GM11168 (cell line): ENCODE measurements around the gene KLHL1.

ENCODE experiments used
- in situ Hi-C: fragments of 300-500 bp; cut with MboI; formaldehyde crosslinking; loops from one replicate; pipeline ENCODE4 v1.12.0; 2022; ENCODE audit warnings: low sequenced_read_pairs; ENCODE audit not compliant: unreplicated experiment

KLHL1 gene

DNA sequence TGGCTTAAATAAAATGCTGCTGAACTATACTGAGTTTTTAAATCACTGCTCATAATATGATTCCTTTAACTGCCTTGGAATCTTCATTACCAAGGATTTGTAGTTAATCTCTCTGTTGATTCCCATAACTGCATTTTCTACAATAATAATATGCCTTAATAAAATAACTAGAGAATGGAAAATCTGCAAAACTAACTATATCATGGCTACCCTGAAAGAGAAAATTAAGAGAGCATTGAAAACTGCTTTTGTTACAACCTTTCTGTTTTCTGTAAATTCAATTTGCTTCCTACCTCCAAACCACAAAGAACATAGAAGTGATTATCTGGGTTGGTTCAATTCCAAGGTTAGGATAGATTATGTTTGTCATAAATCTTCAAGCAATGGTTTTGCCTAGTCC, 203.5 kb downstream of the KLHL1 start:
- in situ Hi-C loops: no loop called here

DNA sequence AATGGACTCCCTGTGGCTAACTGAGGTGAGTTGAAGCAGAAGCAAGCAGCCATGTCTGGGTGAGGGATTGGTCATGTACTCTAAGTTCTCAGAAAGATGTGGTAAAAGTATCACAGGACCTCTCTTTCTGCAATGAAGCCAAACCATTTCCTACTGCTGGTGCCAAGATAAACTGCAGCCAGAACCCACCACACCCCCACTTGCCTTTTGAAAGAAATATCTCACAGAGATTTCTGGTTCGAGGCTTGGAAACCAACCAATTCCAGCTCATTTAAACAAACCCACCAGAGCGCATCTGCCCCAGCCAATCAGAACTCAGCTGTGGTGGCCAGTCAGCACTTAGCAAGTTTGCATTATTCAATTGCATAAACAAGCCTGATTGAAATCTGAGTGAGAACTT, 205.2 kb downstream of the KLHL1 start:
- in situ Hi-C loops: no loop called here

DNA sequence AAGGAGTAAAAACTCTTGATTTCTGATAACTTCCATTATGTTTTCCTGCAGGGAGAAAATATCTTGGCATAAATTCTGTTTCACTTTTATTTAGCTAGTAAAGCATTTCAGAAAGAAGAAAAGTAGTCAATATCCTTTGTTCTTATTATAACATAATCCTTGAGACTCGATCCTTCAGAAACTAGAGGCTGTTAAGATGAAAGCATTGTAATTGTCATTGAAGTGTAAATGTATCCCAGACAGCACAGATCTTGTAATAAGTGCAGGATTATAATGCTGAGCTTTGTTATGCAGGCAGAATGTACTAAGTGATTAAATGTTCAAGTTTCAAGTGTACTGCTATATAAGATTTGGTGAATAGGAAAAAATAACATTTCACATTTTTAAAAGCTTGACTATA, 225.8 kb downstream of the KLHL1 start:
- in situ Hi-C loops: no loop called here

DNA sequence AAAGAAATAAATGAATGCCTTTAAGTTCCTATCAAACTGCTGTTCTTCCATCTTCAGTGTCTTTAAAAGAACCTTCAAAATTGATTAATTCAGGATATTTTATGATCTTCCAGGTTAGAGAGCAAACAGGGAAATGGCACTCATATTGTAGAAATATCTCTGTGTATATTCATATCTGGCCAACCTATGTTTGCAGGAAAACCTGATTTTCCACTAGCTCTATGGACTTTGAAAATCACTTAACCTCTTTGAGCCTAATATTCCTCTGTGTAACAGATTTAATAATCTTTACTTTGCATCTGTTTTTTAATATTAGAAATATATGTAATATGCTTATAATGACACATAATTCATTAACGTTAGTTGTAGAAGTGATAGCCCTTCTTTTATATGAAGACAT, 228.3 kb downstream of the KLHL1 start:
- in situ Hi-C loops: no loop called here

DNA sequence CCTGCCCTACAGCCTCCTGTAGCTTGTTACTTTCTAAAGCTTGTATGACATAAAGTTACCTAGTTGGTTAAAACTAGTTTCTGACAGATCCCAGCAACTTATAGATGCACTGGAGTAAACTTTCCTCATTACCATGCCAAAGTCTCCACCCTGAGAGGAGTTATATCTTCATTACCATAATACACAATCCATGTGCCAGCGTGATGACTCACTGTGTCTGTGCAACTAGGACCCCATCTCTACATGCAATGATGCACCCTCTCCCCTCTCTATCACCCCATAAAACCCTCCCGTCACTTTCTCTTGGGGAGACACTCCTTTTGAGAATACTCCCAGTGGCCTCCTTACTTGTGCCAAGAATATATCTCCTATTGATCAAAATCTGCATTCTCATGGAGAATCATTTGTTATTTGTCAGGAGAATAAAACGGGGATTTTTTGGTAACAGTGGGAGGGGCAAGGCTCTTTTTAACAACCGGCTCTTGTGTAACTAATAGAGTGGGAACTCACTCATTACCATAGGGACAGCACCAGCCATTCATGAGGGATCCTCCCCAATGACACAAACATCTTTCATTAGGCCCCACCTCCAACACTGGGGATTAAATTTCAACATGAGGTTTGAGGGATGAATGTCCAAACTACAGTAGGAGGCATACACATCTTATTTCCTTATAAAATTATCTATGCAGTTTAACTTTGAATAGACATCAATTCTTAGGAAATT, 235.8 kb downstream of the KLHL1 start:
- in situ Hi-C loops: loop anchor here (25.0 kb wide), 1 partner anchor 335 kb away; no protein-coding TSS in a partner anchor

DNA sequence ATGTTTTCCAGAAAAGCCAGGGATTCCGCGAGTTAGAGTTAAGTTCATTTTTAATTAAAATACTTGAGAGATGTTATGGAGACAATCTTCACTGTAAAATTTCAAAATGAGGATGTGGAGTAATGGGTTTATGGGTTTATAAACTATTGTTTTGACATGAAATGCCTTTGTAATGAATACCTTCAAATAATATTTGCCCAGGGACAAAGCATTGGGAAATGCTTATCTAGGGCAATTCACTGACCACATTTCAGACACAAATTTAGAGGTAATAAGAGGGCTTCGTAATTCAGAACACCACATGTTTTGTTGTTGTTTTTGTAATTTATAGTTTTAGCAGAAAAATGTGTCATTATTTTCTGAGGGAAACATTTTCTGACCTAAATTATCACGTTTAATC, 241.7 kb downstream of the KLHL1 start:
- in situ Hi-C loops: loop anchor here (25.0 kb wide), 1 partner anchor 329 kb away; no protein-coding TSS in a partner anchor

DNA sequence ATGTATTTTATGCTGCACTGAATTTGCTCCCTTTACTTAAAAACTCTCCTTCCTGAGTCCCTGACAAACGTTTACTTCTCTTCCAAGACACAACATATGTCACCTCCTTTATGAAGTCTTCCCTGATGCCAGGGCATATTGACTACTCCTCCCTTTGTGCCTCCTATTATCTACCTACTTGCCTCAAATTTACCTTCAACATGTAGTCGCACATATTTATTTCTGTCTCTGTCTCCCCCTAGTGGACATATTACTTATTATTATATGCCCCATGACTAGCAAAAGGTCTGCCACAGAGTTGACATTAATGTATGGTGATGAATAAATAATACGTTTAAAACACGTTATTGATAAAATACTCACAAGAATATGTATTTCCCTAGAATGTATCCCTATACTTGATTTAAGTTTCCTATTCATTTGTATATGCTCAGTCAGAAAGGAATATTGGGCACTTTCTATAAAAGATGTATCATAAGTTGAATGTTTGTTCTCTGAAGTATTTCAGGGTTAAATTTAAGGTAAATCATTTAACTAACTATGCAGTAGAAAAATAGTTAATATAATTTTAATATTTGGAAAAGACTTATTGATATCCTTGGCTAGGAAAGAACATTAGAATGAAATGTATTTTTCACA, 250.9 kb downstream of the KLHL1 start:
- in situ Hi-C loops: loop anchor here (25.0 kb wide), 1 partner anchor 320 kb away; no protein-coding TSS in a partner anchor

DNA sequence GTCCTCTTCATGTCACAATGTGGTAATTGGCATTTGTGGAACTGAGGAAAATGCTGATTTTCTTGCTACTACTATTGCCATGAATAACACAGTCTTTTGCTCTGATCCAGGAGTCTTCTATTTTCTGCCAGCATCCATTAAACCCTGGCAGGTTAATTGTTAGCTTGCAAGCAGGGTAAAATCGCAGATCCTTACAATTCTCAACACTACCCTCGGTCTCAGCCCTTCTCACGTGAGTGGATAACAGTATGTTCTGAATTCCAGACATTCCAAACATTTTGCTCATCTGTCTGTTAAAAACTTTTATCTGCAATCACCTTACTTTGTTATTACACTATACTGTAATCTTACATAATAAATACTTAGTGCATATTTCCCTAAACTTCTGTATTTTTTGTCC, 251.9 kb downstream of the KLHL1 start:
- in situ Hi-C loops: loop anchor here (25.0 kb wide), 1 partner anchor 319 kb away; no protein-coding TSS in a partner anchor

DNA sequence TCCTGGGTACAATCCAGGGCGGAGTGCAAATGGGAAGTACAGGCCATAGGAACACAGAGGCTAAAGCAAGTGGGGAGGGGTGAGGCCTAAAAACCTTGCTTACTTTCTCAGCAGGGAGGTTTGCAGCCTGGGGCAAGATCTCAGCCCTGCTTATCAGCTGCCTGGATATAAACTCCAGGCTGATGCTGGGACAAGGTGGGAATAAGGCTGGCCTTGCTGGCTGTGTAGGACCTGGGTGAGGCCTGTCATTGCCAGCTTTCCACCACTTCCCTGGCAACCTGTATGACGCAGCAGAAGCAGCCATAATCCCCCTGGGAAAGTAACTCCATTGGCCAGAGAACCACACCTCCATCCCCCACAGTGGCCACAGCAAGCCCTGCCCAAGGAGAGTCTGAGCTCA, 279.7 kb downstream of the KLHL1 start:
- in situ Hi-C loops: no loop called here

DNA sequence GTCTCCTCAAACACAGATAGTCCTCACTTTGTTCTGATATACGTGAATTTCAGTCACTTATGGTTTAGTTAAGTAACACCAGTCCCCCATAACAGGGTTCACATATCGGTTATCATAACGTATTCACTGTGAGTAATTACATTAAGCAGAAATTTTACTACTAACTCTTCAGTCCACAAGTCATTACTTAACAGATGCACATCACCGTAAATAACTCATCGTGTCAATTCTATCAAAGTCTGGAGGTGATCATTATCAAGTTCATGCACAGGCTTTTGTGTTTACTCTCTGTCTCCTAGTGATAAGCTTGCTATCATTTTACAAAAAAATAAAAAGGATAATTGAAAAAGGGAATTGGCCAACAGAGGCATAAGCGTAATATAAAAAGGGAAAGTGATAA, 288.1 kb downstream of the KLHL1 start:
- in situ Hi-C loops: no loop called here

DNA sequence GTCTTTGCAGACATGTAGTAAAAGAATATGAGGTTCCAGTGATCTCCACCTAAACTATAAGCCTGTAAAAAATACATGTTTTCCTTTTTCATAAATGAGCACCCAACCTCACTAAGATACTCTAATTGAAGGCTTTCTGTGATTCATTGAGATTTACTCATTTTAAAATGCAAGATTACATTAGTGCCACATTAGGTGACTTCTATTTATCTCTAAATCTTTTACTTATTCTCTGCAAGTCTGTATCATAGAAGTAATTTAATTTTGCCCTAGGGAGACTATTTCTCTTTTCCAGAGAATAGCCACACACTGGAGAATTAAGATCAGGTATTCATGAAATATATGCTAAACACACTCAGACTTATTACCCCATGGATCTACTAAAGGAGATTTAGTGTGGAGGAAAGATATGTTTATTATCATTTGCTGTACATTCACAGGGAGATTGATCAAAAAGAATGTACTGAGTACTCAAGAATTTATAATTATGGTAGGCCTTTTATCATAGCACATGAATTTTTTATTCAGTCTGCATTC, 290.9 kb downstream of the KLHL1 start:
- in situ Hi-C loops: no loop called here

DNA sequence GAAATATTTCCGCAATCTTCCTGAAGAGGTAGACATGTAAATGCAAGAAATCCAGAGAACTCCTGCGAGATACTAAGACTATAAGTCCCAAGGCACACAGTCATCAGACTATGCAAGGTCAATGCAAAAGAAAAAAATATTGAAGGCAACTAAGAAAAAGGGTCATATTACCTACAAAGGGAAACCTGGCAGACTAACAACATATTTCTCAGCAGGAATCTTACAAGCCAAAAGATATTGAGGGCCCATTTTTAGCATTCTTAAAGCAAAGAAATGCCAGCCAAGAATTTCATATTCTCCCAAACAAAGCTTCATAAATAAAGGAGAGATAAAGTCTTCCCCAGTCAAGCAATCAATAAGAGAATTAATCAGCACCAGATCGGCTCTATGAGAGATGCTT, 299.1 kb downstream of the KLHL1 start:
- in situ Hi-C loops: no loop called here

DNA sequence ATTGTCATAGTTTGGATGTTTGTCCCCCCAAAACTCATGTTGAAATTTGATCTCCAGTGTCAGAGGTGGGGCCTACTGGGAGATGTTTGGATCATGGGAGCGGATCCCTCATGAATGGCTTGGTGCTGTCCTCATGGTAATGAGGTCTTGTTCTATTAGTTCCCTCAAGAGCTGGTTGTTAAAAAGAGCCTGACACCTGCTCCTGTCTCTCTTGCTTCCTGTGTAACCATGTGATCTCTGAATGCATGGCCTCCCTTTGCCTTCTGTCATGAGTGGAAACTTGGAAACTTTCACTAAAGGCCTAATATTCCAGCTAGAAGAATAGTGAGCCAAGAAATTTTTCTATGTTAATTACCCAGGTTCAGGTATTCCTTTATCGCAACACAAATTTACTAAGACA, 312.0 kb downstream of the KLHL1 start:
- in situ Hi-C loops: no loop called here

DNA sequence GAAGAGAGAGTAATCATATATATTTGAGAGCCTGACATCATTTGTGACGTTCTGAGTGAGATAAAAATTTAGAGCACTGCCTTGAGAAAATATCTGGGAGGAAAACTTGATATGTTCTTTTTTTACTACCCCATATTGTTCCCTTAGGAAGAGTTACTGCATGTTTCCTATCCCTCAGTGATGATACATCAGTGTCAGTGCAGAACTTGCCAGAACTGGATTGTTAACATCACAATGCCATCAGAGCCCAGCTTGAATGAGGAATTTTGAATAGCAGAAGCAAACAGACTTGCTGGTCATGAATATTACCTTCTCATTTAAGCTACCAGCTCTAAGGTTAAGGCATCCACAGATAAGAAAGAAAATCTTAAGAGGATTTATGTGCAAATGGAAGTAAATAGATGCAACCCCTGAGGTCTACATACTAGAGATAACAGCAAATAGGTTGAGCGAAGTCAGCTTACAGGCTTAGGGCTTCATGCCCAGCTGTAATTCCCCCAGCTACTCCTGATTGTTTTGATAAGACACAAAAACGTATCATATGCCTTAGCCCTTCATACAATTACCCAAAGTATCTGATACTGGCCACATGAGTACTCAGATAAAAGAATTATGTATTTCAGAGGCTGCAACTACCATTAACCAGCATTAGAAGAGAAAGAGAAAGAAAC, 314.3 kb downstream of the KLHL1 start:
- in situ Hi-C loops: no loop called here

DNA sequence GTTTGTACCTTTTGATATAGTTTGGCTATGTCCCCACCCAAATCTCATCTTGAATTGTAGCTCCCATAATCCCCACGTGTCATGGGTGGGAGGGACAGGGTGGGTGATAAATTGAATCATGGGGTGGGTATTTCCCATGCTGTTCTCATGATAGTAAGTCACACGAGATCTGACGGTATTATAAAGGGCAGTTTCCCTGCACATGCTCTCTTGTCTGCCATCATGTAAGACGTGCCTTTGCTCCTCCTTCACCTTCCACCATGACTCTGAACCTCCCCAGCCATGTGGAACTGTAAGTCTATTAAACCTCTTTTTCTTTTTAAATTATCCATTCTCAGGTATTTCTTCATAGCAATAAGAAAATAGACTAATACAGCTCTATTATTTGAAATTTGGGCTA, 331.3 kb downstream of the KLHL1 start:
- in situ Hi-C loops: no loop called here

DNA sequence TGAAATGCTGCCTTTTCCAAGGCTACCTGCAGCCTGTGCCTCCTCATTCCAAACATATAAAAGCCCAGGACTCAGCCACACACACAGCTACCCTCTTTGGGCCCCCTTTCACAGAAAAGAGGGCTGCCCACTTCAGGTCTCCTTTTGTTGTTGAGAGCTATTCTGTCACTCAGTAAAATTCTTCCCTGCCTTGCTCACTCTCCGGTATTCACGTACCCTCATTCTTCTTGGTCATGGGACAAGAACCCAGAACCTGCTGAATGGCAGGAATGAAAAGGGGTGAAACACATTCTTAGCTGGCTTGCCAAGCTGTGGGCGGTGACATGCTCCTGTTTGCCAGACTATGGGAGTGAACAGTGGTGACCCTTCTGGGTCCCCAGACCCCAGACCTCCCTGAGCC, 338.6 kb downstream of the KLHL1 start:
- in situ Hi-C loops: no loop called here

DNA sequence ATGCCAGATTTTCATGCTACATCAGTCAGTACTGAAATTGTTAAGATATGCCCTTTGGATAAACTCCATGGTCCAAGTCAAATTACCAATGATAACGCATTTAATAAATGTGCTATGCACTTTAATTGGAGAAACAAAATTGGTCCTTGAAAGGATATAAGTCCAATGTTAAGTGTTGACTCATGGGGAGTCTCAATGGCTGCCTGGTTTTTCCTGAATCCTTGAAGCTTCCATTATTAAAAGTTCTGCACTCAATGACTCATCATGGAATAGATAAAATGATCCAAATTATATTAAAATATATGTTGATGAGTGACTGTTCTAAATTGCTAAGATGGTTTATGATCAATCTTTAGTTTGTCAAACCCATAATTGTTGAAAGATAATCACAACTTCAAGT, 346.7 kb downstream of the KLHL1 start:
- in situ Hi-C loops: no loop called here

DNA sequence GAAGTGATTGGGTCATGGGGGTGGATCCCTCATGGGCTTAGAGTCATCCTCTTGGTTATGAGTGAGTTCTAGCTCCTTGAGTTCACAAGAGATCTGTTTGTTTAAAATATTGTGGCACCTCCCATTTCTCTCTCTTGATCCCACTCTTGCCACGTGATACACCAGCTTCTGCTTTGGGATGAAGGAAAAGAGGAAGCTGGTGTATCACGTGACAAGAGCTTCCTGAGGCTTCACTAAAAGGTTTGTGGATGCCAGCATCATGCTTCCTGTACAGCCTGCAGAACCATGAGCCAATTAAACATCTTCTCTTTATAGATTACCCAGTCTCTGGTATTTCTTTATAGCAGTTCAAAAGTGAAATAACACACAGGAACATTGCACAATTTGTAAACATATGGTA, 353.2 kb downstream of the KLHL1 start:
- in situ Hi-C loops: no loop called here

DNA sequence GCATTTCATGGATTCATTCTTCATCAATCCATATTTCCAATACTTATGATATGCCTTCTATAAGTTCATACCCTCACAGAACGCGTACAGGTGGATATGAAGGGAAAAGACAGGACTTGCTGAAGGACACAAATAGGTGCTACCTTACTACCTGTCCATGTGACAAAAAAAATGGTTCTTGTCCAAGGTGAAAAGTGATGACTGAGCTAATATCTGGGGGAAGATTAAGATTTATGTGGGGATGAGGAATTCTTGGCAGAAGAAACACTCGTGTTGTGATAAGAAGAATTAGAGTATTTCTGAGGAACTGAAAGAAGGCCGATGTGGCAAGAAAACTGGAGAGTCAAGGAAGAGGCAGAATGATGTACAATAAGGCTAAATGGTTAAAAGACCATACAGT, 357.0 kb downstream of the KLHL1 start:
- in situ Hi-C loops: no loop called here

DNA sequence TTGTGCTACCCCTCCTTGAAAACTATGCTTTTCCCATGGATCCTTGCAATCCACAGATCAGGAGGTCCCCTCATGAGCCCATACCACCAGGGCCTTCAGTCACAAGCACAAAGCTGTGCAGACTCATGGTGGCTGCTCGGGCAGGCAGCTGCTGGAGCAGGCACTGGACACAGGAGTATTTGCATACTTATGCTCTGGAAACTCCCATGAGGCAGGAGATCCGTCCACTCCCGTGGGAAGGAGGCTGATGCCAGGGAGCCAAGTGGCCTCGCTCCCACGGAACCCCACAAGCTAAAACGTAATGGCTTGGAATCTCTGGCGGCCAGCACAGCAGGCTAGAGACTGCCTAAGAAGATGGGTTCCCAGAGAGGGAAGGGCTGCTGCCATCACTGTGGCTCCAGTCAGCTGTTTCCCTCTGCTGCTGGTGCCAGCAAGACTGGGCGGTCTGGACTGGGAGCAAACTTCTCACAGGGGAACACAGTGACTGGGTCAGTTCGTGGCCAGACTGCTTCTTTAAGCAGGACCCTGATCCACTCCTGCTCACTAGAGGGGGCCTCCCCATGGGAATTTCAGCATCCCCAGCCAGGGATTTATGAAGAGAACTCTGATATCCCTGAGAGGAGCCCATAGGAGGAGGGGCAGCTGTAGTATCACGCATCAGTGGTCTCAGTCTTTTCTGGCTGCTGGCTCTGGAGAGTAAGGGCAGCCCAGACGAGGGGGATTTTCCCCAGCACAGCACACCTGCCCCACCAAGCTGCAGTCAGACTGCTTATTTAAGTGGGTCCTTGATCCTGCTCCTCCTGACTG, 370.9 kb downstream of the KLHL1 start:
- in situ Hi-C loops: no loop called here
